DND-41 (cell line): ENCODE measurements around the gene C1QTNF6.

Experiments used
- EZH2 ChIP-seq: IDR thresholded peaks from 3 replicates; pipeline ENCODE4 v1.6.1; 2012; ENCODE audit warnings: borderline replicate concordance, low read depth, mild to moderate bottlenecking, moderate library complexity, low read length, inconsistent platforms; ENCODE audit not compliant: severe bottlenecking
- TF ChIP-seq, protein P1 (sequence below): IDR thresholded peaks from 2 replicates; pipeline ENCODE4 v1.5.1; 2012; ENCODE audit warnings: borderline replicate concordance, low read length, moderate library complexity, mild to moderate bottlenecking; ENCODE audit not compliant: poor library complexity, severe bottlenecking; ENCODE audit errors: extremely low read depth

DNA sequence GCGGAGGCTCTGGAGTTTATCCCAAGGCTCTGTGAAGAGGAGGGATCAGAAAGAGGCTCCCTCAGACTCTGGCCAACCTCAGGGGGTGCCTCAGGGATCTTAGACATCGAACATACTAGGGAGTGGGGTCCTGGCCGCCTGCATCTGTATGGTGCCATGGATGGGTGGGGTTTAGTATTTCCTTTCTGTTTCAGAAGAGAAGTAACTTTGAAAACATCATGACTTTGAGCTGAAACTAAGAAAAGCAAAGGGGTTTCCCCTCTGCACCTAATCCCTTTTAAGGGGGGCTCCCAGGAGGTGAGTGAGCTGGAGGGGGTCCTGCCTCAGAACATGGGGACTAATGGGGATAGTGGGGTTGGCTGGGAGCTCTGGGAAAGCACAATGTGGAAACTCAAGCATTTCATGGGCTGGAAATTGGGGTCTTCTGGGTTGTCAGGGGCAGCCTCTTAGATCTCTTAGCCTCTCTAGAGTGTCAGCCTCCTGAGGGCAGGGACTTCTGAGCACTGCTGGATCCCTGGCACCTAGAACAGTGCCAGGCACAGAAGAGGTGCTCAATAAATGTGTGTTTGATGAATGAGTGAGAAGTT lies 36.0 kb upstream of the C1QTNF6 start:
- TF ChIP-seq, protein P1, sequence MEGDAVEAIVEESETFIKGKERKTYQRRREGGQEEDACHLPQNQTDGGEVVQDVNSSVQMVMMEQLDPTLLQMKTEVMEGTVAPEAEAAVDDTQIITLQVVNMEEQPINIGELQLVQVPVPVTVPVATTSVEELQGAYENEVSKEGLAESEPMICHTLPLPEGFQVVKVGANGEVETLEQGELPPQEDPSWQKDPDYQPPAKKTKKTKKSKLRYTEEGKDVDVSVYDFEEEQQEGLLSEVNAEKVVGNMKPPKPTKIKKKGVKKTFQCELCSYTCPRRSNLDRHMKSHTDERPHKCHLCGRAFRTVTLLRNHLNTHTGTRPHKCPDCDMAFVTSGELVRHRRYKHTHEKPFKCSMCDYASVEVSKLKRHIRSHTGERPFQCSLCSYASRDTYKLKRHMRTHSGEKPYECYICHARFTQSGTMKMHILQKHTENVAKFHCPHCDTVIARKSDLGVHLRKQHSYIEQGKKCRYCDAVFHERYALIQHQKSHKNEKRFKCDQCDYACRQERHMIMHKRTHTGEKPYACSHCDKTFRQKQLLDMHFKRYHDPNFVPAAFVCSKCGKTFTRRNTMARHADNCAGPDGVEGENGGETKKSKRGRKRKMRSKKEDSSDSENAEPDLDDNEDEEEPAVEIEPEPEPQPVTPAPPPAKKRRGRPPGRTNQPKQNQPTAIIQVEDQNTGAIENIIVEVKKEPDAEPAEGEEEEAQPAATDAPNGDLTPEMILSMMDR, result no peak
- no peak for TF ChIP-seq EZH2
